Stimulated activated CD8-positive, alpha-beta memory T cell treated with anti-CD3 and anti-CD28 coated beads, Interleukin-4, amount 100 ng/mL, for 48 hours (primary cell): ENCODE data around the gene PRUNE1.

ENCODE experiments used
- DNase-seq: peaks from one replicate; pipeline ENCODE4 v3.0.0-alpha.2; 2020

Gene PRUNE1

GRCh38 chr1:151055581-151055980 is 47.3 kb downstream of the PRUNE1 start:
- no peak for DNase-seq

GRCh38 chr1:151056149-151056548 is 47.9 kb downstream of the PRUNE1 start:
- DNase-seq = no peak

DNA sequence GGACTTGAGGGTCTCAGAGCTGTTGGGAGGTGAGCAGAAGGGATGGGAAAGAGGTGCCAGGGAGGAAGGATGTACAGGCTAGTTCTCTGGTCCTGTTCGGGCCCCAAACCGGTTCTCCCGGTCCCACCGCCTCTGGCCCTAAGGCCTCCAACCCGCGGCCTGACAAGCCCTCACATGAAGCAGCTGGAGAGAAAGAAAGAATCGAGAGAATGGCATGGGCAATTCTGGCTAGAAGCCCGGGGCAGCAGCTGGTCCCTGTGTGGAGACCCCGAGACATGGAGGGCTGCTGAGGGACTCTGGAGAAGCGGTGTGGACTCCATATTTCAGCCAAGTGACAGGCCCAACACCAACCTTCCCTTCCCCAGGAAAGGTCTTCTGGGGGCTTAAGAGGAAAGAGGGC is 50.4 kb downstream of the PRUNE1 start:
- peak; percentile 44 for DNase-seq

DNA sequence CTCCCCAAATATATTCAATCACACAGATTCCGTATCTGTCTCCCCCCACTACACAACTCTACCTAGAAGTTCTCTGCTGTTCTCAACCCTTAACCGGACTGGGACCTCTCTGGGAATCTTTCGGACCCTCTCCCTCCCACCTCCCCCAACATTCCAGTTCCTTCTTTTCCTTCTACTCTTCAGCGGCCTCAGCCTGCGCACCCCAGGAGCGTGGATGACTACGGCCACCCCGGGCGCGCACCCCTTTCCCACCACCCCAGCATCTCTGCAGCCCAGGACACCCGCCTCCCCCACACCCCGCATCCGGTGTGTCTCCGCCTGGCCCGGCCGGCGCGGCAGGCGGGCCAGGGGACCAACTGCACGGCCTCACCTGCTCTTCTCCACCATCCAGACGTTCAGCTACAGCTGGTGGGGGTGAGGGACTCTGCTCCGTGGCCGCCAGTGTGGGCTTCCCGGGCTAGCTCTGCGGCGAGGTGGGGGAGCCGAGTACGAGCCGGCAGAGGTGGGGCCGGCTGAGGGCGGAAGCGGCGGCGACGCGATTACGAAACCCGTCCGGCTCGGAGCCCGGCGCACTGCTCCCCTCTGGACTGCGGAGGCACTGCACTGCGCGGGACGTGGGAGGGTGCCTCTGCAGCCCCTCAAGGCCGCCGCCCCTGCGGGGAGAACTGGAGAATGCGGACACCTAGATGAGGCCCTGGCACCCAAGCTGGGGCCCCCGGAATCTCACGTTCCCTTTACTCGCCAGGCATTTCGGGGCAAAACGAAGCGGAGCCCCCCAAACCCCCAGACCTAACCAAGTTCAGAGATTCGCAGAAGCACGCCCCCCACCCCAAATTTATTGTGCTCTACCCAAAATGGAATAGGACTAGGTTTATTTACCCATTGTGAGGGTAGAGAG is 51.1 kb downstream of the PRUNE1 start, which contains the start of gene CDC42SE1:
TSS of gene CDC42SE1 (minus strand) at position 514 of the 898 bp plus-strand sequence. CDS start 3,892 bp downstream, outside the sequence.
- DNase-seq = peak; percentile 87

DNA sequence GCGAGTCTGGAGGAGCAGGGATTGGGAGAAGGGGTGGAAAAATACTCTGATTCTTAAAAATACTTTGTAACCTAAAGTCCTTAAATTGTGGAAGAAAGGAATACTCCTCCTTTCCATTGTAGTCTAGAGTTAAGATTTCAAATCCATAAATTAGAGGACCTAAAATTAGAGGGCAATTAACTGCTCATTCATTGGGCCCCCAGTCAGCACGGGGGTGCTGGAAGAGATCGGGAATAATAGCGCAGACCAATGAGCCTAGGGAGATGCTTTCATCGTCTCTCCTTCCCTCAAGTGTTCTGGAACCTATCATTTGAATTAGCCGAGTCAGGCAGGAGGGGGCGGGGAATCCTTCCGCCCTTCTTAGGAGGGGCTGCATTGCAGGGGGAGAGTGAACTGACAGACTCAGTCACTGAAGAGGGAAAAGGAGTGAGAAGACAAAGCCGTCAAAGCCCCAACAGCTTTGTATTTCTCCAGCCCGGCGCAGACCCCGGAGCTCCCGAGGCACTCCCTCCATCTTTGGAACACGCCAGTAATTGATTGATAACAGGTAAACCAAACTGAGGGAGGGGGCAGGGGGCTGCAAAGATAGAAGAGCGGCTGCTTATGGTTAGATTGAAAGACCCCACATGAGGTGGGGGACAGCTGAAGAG is 51.9 kb downstream of the PRUNE1 start, which contains the start of gene MLLT11:
TSS of gene MLLT11 (plus strand) at position 391 of the 650 bp plus-strand sequence. CDS start 6,828 bp downstream, outside the sequence.
- DNase-seq = peak; percentile 53

DNA sequence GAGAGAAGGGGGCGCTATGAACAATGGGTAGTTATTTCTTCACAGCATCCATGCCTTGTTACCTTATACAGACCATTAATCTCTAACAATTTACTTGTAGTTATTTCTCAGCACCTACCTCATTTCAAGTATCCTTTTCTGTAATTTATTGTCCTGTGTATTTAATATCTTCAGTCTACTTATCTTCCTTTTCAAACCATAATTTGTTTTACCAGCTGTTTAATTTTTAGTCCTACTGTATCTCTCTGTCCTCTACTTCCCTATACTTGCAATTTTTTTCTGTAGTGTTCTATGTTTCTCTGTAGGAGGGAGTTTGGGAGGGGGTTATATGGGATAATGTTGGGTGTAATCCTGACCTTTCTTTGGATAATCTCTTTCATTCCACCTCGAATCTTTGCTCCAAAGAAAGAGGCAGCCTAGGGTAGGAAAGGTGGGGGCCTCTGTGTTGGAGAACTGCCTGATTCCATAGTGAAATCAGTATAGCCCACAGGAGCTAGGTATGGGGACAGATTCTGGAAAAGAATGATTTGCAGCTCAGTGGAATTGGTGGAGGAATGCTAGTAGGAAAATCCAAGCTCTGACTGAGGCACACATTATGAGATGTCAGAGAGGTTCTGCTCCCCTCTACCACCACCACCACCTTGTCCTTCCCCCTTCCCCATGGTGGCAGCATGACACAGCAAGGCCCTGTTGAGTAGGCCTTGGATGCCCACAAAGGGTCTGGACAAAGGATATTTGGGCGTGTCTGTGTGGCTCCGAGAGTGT is 52.6 kb downstream of the PRUNE1 start:
- no peak for DNase-seq

- DNase-seq = no peak
These were observed 53.5 kb downstream of the PRUNE1 start for GRCh38 chr1:151061704-151062103.

DNA sequence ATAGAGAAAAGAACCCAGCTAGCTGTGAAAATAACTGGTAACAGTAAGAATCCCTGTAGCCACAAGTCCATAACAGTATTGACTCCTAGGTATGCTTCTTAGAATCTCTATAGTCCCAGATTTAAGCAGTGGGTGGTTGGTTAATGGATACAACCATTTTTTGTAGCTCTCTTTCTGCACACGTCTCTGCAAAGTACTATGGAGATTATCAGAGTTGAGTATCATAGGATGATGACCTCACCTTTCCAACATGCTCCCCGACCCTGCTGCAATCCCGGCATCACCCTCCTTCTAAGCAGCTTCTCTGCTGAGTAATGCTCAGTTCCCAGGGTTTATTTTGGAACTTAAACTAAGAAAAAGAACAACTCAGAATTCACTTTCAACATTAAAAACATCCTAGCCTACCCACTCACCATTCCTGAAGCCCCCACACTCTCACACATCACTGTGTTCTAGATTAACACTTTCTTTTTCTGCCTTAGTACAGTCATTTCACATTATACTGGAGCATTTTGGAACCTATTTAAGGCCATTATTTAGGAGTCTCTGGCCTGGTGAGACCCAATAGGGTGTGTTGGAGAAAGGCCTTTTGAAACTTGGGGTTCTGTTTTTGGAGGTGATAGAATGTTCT is 54.6 kb downstream of the PRUNE1 start:
- no peak for DNase-seq

DNA sequence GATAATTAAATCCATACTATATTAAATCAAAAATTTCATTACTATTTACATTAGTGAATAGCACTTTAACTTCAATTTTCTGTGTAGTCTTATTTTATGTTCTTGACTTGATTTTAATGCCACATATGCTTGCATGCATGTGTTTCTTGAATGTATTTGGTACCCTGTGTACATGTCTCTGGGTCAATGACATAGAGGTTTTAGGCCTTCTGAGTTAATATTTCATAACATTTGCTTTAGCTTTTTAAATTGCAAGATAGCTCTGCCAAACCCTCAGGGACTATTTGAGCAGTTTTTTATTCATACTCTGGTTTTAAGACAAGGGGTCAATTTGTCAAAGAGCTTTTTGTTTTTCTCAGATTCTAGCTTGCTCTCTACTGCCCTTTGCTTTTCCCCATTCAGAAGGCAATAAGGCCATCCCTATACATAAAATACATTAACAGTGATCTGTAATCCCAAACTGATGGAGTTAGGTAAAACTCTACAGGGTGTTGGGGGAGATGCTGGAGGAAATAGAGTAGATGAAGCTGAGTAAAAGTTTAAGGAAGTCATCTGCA is 56.9 kb downstream of the PRUNE1 start:
- no peak for DNase-seq

- DNase-seq = no peak
These were observed 58.9 kb downstream of the PRUNE1 start for GRCh38 chr1:151067185-151067584.

- DNase-seq = no peak
These were observed 60.8 kb downstream of the PRUNE1 start for GRCh38 chr1:151069103-151069486.

DNA sequence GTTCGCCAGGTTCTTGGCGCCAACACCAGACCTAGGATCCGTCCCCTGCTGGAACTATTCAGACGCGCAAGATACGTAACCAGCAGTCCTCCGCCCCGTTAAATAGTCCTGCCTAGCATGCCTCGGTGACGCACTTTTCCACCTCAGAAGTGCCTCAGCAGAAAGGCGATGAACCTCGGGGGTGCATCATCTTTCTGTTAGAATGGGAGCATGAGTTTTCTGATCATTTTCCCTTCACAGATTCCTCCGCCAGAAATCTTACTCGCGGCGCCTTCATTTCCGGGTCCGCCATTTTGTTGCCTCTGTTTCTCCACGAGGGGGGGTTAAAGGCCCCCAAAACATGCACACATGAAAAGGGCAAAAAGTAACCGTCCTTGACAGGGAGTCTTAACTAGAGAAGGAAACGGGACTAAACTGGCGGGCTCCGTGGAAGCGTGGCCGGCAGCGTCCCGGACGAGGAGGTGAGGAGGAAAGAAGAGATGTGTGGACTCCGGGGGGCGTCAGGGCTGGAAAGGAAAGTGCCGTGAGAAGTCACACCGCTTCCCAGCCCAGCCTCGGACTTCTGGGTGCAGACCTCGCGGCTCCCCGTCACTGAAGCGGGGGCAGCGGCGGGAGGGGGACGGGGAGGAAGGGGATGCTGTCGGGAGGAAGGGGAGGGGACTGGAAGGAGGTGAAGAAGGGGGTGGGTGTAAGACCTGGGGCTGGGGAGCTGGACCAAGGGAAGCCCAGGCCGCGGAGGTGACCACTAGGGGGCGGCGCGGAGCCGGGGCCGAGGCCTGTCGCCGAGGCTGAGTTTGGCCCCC is 62.4 kb downstream of the PRUNE1 start, which contains the start of gene GABPB2:
TSS of gene GABPB2 (plus strand) at position 288 of the 803 bp plus-strand sequence. CDS start 17,429 bp downstream, outside the sequence.
- DNase-seq = peak; percentile 96

GRCh38 chr1:151072224-151072623 is 64.0 kb downstream of the PRUNE1 start:
- no peak for DNase-seq
